Measurements from ENCODE around the gene FAM107A.

Gene FAM107A

DNA sequence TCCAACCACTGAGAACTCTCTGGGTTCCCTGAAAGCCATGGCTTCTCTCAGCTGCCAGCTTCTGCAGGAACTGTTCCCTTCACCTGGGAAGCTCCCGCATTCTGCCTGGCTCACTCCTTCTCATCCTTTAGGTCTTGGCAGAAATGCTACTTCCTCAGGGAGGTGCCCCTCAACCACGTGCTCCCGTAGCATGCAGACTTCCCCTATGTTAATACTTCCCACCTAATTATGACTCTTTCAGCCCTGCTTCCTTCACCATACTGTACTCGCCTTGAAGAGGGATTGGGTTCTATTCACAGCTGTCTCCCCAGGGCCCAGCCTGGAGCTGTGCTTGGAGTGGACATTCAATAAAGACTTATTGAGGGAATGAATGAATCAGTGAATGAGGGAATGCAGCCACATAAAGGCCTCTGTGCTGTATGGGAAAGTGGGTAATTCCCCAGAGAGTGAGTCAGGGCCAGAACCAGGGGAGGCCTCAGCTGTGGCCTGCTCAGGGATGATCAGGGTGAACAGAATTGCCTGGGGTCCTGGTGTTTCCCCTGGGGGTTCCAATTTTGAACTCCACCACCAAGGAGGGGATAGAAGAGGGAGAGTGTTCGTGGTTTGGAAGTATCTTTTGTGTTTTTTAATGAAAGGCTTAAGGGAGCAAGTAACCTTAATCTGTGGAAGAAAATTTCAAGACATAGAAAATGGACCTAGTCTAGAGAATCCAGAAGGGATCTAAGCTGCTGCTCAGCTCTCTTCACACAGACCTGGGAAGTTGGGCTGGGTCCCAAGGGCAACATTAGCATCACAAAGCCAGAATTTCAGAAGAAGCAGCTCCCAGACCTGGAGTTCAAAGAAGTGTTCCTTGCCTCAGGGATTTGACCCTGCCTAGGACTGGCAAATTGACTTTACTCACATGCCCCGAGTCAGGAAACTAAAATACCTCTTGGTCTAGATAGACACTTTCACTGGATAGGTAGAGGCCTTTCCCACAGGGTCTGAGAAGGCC, 14.6 kb upstream of the FAM107A start:
- no peak for DNase-seq (ENCODE audit: low read depth)

DNA sequence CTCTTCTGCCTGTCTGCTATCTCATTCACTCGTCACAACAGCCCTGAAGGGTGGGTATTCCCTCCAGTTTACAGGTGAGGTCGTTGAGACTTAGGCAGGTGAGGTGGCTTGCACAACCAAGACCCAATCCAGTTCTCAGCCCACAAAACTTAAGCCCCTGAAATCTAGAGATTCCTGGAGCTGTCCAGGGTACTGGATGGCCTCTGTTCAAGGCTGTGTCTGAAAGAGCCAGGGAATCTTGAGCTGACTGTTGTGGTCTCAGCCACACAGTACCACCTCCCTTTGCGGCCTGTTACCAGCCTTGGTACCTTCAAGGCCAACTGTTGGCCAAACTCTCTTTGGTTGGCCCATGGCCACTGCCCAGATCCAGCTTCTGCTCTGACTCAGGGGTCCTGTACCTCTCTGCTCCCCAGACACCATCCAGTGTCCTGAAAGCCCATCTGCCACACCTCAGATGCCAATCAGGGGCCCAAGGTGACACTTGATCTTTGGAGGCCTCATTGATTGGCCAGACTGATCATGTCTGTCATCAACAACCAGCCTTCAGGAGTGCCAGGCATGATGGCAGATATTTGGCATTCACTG, 10.9 kb upstream of the FAM107A start:
- no peak for DNase-seq (ENCODE audit: low read depth)

DNA sequence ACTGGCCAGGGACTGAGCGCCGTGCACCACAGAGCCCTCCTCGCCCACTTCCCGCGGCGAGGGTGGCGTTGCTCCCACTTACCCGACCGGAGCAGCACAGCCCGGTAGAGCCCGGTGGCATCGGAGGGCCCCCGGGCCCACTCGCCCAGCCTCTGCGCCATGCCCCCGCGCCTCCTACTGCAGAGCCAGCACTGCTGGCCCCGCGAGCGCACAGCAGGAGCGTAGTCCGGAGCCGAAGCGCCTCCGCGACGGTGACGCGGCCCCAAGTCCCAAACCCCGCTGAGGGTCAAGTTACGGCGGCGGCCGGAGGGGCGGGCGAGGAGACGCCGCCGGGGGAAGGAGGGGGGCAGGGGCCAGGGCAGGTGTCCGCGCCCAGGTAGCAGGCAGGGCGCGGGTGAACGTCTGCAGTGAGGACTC, 9.6 kb upstream of the FAM107A start:
- no peak for DNase-seq (ENCODE audit: low read depth)

DNA sequence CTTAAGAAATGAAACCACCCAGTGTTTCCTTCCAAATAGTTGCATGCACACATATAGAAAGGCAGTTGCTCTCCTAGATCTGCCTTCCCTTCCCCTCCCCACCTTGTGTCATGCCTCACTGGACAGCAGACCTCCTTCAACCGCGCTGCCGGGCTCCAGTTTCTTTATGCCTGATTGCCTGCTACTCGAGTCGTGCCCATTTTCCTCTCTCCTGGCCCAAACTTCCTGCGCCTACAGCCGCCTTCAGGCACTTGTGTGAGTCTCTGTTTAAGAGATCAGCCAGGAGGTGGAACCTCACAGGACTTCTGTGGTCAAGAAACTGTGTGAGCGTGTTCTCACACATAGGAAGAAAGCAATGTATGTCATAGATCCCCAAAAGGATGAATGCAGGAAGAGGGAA, 8.8 kb upstream of the FAM107A start:
- no peak for DNase-seq (ENCODE audit: low read depth)

DNA sequence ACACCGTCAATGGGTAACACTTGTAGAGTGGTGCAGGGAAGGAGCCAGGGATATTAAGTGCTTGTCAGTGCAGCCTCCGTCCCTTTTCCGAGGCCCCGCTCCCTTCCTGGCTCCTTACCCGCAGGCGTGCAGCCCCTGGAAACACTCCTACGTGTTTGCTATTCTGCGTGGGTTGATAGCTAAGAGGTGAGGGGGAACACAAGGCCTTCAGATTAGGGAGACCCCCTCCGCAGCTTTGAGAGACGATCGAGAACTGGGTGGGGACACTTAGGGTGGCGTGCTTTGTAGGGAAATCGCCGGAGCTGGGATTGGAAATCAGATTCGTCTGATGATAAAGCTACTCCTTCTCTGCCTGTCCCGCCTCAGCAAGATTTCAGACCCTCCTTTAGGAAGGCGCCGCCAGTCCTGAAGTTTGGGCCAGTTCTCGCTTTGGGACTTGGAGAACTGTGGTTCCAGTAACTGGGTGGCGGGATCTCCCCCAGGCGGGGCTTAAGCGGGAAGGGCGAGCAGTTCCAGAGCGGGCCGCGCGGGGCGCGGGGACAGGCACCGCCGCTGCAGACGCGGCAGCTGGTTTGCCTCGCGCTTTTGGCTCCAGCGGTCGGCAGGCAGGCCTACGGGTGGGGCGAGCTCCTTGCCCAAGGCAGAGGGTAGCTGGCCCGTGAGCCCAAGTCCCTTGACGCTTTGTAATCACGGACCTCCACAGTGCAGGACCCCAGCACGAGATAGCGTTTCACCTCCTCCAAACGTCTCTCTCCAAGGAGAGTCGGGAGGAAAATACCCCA, 8.0 kb upstream of the FAM107A start:
- DNase-seq (ENCODE audit: low read depth), result peak; percentile 87

DNA sequence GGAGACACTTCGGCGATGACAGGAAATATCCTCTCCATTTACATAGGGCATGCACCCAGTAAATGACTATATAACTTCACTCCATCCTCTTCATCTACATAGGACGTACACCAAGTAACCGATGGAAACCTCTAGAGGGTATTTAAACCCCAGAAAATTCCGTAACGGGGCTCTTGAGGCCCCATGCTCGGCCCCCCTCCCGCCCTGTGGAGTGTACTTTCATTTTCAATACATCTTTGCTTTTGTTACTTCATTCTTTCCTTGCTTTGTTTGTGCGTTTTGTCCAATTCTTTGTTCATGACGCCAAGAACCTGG, 7.5 kb upstream of the FAM107A start:
- DNase-seq (ENCODE audit: low read depth), result peak; percentile 46

DNA sequence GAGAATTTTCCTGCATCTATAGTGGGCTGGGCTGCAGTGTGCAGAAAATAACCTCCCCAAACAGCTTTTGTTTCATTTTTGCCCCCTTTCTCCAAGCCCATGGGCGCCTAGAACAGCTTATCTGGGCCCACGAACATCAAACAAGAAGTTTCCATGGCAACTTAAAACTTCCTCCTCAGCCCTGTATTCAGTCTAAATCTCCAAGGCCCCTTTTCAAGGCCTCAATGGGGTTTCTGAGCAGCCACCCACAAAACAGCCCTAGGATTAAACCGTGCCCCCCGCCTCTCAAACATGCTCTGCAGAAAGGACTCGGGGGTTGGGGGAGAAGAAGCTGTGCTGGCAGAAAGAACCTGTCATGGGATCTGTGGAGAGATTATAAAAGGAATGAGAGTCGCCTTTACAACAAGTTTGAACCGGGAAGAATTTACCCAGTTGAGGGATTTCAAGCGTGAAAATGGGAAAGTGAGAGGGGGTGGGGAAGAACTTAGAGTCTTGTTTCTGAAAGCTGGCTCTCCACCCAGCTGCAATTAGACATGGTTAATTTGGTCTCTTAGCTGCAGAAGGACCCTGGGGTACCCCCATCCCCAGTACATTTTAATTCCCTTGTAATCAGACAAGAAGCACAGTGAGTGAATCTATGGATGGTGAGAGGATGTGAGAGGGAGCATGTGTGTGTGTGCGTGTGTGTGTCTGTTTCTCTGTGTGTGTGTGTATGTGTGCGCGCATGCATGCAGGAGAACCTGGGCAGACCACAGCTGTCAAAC, 4.3 kb upstream of the FAM107A start:
- no peak for DNase-seq (ENCODE audit: low read depth)

DNA sequence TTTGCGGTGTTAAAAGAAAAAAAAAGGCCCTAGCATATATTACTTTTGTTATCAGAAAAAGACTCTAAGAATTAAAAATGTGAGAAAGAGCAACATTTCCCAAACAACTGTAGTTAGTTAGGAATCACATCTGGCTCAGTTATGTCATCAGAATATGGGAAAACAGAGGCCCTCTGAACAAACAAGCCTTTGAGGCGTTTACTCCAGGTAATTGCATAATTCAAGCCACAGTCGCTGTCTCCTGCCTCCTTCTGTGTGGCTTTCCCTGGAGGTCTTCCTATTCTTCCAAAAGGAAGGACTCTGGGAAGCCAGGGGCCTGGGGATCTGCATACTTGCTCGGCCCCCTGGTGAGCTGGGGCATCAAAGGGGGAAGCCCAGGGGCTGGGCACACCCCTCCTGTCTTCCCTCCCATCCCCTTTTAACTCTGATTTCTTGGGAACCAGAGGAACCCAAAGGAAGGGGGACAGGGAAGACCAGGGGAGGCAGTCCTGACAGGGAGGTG, 3.7 kb upstream of the FAM107A start:
- DNase-seq (ENCODE audit: low read depth), result peak; percentile 41

DNA sequence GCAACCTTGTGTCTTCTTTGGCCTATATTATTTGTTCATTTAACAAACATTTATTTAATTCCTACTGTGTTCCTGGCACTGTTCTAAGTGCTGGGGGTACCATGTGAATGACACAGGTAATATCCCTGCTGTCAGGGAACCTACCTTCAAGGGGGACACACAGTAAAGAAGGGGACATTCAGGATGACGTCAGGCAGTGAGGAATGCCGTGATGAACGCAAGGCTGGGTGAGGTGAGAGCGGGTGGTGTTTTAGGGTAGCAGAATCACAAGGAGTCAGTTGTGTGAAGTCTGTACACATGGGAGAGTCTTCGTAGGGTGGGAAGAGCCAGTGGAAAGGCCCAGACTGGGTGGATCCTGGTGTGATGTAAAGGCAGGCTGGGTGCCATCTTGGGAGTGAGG, 1.7 kb upstream of the FAM107A start:
- no peak for DNase-seq (ENCODE audit: low read depth)

DNA sequence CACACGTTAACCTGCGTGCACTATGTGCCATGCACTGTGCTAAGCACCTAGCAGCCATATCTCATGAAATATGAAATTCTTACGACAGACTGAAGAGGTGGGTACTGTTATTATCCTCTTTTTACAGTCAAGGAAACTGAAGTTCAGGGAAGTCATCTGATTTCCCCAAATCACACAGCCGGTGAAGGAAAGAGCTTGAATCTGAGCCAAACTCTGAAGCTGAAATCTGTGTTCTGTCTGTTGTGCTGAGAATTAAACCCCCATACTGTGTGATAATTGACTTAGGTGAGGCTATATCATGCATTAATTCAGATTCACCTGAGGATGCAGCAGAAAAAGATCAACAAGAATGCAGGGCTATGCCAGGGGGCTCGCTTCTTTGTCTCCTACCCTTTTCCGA, 475 bp downstream of the FAM107A start:
- no peak for DNase-seq (ENCODE audit: low read depth)

DNA sequence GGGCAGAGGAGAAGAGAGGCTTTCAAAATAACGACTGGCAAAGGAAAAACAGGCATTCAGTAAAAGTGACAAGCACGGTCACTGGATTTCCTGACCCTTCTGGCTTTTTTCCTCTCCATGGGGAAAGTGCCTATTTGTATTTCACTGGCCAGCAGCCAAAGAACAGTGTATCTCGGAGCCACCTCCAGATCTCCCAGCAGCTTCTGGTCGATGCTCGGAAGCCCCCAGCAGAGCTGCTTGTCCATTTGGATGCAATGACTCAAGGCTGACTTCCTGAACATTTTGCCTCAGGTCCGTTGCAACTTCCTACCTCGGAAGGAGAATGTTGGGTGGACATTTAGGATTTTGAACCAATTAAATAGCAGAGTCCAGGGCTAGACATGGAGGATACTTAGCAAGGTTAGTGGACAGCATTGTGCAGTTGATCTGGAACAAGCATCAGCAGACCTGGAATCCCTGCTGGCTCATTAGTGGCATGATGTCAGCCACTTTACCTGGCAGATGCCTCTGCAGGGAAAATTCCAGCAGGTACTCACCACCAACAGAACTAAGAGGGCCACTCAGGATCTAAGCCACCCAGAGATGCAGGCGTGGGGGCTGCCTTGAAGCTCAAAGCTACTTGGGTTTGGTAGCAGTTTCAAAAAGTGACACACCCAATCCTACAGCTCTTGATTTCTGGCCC, 1.1 kb downstream of the FAM107A start:
- DNase-seq (ENCODE audit: low read depth), result peak; percentile 44

DNA sequence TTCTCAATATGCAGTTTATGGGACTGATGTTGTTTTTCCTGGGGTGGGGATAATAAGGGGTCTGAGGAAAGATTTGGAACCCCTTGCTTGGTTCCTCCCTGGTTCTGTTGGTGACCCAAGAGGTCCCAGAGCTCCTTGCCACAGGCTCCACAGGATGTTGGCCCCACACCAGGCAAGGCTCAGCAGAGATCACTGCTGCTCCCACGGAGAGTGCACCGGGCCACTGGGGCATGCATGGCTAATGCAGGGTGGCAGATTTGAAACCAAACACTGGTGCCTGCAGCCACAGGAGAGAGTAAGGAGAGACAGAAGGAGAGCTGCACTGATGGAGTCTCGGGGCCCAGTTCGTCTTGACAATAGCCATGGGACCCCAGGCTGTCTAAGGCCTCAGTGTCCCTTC, 2.5 kb downstream of the FAM107A start:
- no peak for DNase-seq (ENCODE audit: low read depth)

DNA sequence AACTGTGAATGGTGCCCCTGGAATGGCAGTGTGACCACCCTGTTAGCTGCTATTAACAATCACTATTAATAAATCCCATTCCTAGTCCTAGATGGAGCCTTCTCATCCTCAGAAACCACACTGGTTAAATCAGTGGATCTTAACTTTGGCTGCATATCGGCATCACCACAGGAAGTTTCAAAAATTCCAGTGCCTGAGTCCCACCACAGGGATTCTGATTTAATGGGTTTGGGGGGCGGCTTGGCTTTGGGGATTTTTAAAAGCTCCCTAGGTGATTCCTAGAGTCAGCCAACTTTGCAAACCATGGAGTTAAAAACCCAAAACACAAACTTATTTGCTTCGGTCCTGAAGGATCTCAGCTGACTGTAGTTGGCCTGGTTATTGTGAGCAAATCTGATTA, 3.1 kb downstream of the FAM107A start:
- no peak for DNase-seq (ENCODE audit: low read depth)

DNA sequence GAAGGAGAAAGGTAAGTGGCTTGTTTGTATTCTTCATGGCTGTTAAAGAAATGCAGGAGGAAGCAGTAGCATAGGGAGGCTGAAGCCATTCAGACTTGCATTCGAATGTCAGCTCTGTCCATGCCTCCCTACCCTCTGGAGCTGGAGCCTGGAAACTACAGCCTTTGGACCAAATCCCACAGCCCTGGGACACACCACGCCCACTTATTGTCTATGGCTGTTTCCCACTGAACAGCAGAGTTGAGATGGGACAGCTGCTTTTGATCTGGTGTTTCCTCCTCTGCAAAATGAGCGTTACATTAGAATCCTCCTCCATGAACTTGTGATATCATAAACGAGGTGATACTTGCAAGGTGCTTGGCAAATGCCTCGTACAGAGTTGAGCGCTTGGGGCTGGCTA, 3.6 kb downstream of the FAM107A start:
- DNase-seq (ENCODE audit: low read depth), result peak; percentile 57

DNA sequence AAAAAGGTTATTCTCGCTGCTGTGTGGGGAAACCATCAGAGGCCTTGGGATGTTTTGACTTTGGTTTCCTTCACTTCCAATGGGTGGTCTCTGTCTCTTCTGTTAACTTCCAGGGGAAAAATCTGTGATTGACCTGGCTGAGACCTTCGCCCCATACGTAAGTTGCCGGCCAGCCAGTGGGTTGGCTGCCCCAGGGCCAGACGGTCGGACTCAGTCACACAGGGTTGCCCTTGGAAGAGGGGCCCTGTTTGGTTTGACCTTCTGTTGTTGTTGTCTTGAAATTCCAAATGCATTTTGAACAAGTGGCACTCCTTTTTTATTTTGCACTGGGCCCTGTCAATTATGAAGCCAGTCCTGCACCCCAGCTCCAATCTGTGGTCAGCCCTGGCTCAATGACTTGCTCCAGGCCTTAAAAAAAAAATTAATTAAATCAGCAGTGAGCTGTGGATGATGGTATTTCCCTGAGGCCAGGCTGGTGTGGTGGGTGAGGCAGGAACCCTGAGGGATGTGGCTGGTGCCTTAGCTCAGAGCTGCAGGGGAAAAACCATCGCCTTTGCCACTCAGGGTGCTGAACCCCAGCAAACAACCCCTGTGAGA, 4.5 kb downstream of the FAM107A start:
- DNase-seq (ENCODE audit: low read depth), result no peak

DNA sequence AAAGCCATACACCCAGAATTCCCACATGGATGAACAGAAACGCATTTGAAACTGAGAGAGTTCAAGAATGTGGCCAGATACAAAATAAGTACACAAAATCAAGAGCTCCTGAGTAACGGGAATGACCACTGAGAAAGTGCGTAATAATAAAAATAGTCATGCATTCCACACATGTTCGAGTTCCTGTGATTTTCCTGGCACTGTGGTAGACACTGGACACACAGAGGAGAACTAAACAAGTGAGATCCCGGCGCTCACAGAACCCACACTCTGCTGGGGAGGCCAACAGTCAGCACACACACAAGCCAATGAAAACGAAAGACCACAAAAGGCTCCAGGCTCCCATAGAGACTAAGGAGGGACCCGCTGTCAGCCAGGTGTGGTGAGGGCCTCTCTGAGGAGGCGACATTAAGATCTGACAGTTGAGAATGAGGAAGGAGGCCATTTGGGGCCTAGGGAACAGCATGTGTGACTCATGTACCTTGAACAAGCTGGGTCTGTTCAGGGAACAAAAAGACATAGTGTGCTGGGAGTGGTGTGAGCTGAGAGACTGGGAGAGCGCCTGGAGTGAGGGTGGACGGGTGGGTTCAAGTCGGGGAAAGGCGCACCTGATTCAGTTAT, 5.1 kb downstream of the FAM107A start:
- DNase-seq (ENCODE audit: low read depth), result peak; percentile 56

DNA sequence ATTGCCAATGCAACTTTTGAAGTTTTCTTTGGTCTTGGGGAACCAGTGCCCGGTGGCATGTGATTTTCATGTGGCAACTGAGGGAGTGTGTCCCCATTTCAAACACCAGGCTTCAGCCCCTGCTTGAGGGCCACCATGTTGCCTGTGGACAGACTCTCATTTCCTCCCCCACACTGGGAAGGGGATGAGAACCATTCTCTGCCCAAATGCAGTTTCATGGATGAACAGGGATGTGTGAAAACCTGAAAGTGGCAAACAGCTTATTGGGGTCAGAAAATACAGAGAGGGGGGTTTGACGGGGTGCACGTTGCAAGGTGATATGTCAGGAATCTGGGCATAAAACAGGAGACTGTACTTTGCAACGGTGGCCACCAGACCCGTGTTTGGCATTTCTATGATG, 6.3 kb downstream of the FAM107A start:
- no peak for DNase-seq (ENCODE audit: low read depth)

DNA sequence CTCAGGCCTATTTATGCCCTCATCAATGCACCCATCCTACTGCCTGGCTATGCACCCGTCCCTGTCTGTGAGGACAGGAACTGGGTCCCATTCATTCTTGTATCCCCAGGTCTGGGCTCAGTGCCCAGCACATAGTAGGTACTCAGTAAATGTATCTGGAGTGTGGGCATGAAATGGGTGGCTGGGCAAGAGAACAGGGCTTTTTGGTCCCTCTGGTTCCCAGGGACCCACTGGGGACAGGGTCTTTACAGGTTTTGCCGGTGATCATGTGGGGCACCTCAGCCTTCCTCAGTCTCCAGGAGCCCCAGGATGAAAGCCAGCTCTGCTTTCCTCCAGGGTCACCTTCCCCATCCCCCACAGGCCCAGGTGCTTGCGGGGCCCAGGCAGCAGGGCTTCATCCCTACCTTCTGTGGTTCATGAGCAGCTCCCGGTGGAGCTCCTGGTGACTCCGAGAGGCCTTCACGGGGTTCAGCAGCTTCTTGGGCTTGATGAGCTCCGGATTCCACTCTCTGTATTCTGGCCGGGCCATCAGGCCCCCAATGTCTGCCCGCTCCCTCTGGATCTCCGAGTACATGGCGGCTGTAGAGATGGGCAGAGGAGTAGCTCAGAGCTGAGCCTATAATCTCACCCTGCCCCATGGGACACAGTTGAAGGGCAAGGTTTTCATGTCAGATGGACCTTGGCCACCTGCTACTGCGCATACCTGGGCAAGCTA, 7.7 kb downstream of the FAM107A start:
- no peak for DNase-seq (ENCODE audit: low read depth)

DNA sequence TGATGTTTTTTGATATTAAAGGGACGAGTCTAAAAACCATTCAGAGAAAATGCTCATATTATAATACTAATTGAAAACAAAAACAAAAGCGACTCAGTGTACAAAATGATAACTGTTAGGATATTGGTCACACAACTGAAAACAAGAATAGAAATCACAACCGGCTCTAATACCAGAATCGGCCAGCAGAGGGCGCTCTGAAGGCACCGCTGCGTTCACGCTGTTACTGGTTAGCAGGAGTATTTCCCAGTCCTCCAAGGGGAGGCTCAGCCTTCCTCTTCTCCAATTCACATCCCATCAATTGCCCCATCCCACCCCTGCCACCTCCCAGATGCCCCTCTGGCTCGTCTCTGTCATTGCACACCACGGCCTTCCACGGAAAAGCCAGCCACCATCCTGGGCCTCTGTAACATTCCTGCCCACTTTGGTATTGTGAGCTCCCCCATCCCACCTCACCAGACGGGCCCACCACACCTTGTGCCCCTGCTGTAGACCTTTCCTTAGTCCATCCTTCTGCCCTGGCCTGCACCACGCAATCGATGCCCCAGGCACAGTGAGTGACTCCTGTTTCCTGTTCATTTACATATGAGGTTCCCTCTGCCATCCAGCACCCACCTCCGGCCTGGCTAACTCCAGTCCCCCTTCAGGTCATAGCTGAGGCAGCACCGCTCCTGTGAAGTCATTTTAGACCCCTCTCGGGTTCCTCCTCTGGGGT, 8.5 kb downstream of the FAM107A start:
- DNase-seq (ENCODE audit: low read depth), result peak; percentile 66
